Measurements from ENCODE around the gene SYMPK. TPM values are rescaled to one million over a fixed set of nuclear protein-coding genes. Genes with fewer than 3 reads are reported as not detected.
A peak's percentile ranks its signal among the peaks of the same experiment; 100 is the strongest.

Gene SYMPK
- total RNA-seq, 1 donor from 2014 or later, result 114 TPM

DNA sequence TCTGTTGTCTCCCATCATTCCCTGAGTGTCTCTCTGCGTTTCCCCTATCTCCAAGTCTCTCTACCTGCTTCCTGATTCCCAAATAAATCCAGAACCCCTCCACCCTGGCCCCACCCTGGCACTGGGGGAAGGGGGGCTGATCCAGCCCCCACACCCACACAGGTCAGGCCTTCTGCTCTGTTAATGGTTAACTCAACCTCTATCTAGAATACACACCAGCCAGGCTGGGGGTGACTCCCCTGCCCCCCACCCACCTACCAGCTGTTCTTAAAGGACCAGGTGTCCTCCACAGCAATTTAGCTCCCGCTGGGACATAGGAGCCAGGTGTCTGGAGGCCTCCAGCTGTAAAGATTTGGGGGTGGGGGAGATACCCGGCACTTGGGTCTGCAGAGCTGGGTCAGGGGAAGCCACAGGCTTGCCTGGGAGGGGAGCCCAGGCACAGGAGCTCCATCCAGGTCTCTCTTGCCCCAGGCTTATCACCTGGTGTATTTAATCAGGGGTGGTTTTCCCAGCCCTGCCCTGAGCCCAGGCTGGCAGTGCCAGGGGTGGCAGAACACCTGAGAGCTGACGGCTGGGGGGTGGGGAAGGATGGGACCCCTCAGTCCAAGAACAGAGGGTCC lies 19.1 kb upstream of the SYMPK start:
- Mint-ChIP-seq H3K27me3 (no peaks in the 10 kb centered on the region), H3K4me1 (ENCODE audit: low read depth) (peaks cover 49% of the 10 kb centered on the region), H3K9me3 (ENCODE audit: low read depth) (no peaks in the 10 kb centered on the region), H3K4me3 (ENCODE audit: low read depth) (peak overlapping the region; percentile 72), H3K36me3 (ENCODE audit: insufficient read depth) (peaks cover 2% of the 10 kb centered on the region), H3K27ac (peak overlapping the region; percentile 92)
- no peak for TF ChIP-seq CTCF (IDR thresholded peaks at IDR 0.05; ENCODE audit: unreplicated experiment)
- DNase-seq (ENCODE audit: low spot score, unreplicated experiment), result peak; percentile 53

- Mint-ChIP-seq H3K4me3 (ENCODE audit: low read depth) (peak overlapping the region; percentile 72), H3K27me3 (no peaks in the 10 kb centered on the region), H3K27ac (peak overlapping the region; percentile 92), H3K36me3 (ENCODE audit: insufficient read depth) (peaks cover 2% of the 10 kb centered on the region), H3K9me3 (ENCODE audit: low read depth) (no peaks in the 10 kb centered on the region), H3K4me1 (ENCODE audit: low read depth) (peaks cover 50% of the 10 kb centered on the region)
- no peak for DNase-seq (ENCODE audit: low spot score, unreplicated experiment)
- no peak for TF ChIP-seq CTCF (IDR thresholded peaks at IDR 0.05; ENCODE audit: unreplicated experiment)
These were observed 18.3 kb upstream of the SYMPK start for GRCh38 chr19:45881082-45881908.

- Mint-ChIP-seq H3K27me3 (no peaks in the 10 kb centered on the region), H3K9me3 (ENCODE audit: low read depth) (no peaks in the 10 kb centered on the region), H3K4me1 (ENCODE audit: low read depth) (peaks cover 61% of the 10 kb centered on the region), H3K4me3 (ENCODE audit: low read depth) (no peak overlapping the region), H3K27ac (peak overlapping the region; percentile 5), H3K36me3 (ENCODE audit: insufficient read depth) (peaks cover 2% of the 10 kb centered on the region)
- TF ChIP-seq CTCF (IDR thresholded peaks at IDR 0.05; ENCODE audit: unreplicated experiment), result no peak
- DNase-seq (ENCODE audit: low spot score, unreplicated experiment), result no peak
These were observed 17.0 kb upstream of the SYMPK start for GRCh38 chr19:45879971-45880370.

GRCh38 chr19:45879055-45879454 lies 16.1 kb upstream of the SYMPK start:
- Mint-ChIP-seq H3K4me1 (ENCODE audit: low read depth) (peaks cover 69% of the 10 kb centered on the region), H3K27me3 (no peaks in the 10 kb centered on the region), H3K36me3 (ENCODE audit: insufficient read depth) (peaks cover 2% of the 10 kb centered on the region), H3K27ac (peak overlapping the region; percentile 63), H3K4me3 (ENCODE audit: low read depth) (no peak overlapping the region), H3K9me3 (ENCODE audit: low read depth) (no peaks in the 10 kb centered on the region)
- no peak for TF ChIP-seq CTCF (IDR thresholded peaks at IDR 0.05; ENCODE audit: unreplicated experiment)
- DNase-seq (ENCODE audit: low spot score, unreplicated experiment), result no peak

- H3K27ac Mint-ChIP-seq, result peak overlapping the region; percentile 35
- H3K9me3 Mint-ChIP-seq (ENCODE audit: low read depth), result no peaks in the 10 kb centered on the region
- TF ChIP-seq CTCF (IDR thresholded peaks at IDR 0.05; ENCODE audit: unreplicated experiment), result no peak
- H3K4me3 Mint-ChIP-seq (ENCODE audit: low read depth), result no peak overlapping the region
- H3K4me1 Mint-ChIP-seq (ENCODE audit: low read depth), result peaks cover 73% of the 10 kb centered on the region
- H3K36me3 Mint-ChIP-seq (ENCODE audit: insufficient read depth), result peaks cover under 1% of the 10 kb centered on the region
- H3K27me3 Mint-ChIP-seq, result no peaks in the 10 kb centered on the region
- DNase-seq (ENCODE audit: low spot score, unreplicated experiment), result no peak
These were observed 15.3 kb upstream of the SYMPK start for GRCh38 chr19:45878043-45878794.

Data from progenitor cell of endocrine pancreas (in vitro differentiated cells).